Neural crest cell (in vitro differentiated cells): ENCODE measurements around the gene CUX1. TPM values are rescaled to one million over a fixed set of nuclear protein-coding genes. Genes with fewer than 3 reads are reported as not detected.
"Not testable (repeated sequence)": the region's sequence is repeated elsewhere in the genome, so short reads cannot be mapped to it uniquely, and the experiment has no call there.

Source experiments
- DNase-seq: peaks from one replicate; pipeline ENCODE4 v3.0.0; 2021; ENCODE audit warnings: low read depth, mixed read lengths, low spot score
- H3K27ac Mint-ChIP-seq: one replicate; pipeline ENCODE4 v1.8.0; 2021; ENCODE audit warnings: mild to moderate bottlenecking, mixed read lengths; ENCODE audit not compliant: unreplicated experiment
- H3K27me3 Mint-ChIP-seq: 2 replicates; pipeline ENCODE4 v1.8.0; 2021; ENCODE audit warnings: low read depth, mild to moderate bottlenecking, mixed read lengths
- H3K36me3 Mint-ChIP-seq: 2 replicates; pipeline ENCODE4 v1.8.0; 2021; ENCODE audit warnings: low read depth, mild to moderate bottlenecking, mixed read lengths
- H3K4me1 Mint-ChIP-seq: 2 replicates; pipeline ENCODE4 v1.8.0; 2021; ENCODE audit warnings: mixed read lengths
- H3K4me3 Mint-ChIP-seq: one replicate; pipeline ENCODE4 v1.8.0; 2021; ENCODE audit warnings: mild to moderate bottlenecking, mixed read lengths
- H3K9me3 Mint-ChIP-seq: 2 replicates; pipeline ENCODE4 v1.8.0; 2021; ENCODE audit warnings: mixed read lengths
- CTCF ChIP-seq: fragments of 200-600 bp; sonication (generic); conservative IDR thresholded peaks from 2 replicates; pipeline ENCODE4 v1.5.0; 2021; ENCODE audit warnings: antibody characterized with exemption, mild to moderate bottlenecking
- total RNA-seq: library from RNA; stranded (reverse); gene quantifications from 2 replicates; pipeline ENCODE4 v1.2.1, GENCODE V29; 2021

CUX1 gene
- total RNA-seq, 1 donor from 2014 or later: 60.0 TPM

- no peak for TF ChIP-seq CTCF
- DNase-seq: no peak
- H3K27me3 Mint-ChIP-seq: no peaks in the 10 kb centered on the region
- H3K9me3 Mint-ChIP-seq: no peaks in the 10 kb centered on the region
- no peak overlapping the region for H3K4me3 Mint-ChIP-seq
- peaks cover 4% of the 10 kb centered on the region for H3K36me3 Mint-ChIP-seq
- H3K27ac Mint-ChIP-seq: no peak overlapping the region
- no peaks in the 10 kb centered on the region for H3K4me1 Mint-ChIP-seq
Measured at GRCh38 chr7:102182016-102182415, 364.6 kb downstream of the CUX1 start.

GRCh38 chr7:102183848-102184247 is 366.4 kb downstream of the CUX1 start:
- H3K9me3 Mint-ChIP-seq, H3K27ac Mint-ChIP-seq, H3K36me3 Mint-ChIP-seq, DNase-seq, H3K27me3 Mint-ChIP-seq, H3K4me3 Mint-ChIP-seq, H3K4me1 Mint-ChIP-seq: not testable (repeated sequence)

GRCh38 chr7:102184303-102184702 is 366.9 kb downstream of the CUX1 start:
- no peak for DNase-seq
- Mint-ChIP-seq H3K4me3 (no peak overlapping the region), H3K9me3 (no peaks in the 10 kb centered on the region), H3K27ac (no peak overlapping the region), H3K27me3 (no peaks in the 10 kb centered on the region), H3K36me3 (peaks cover 2% of the 10 kb centered on the region), H3K4me1 (no peaks in the 10 kb centered on the region)
- TF ChIP-seq CTCF: no peak

- no peak for DNase-seq
- Mint-ChIP-seq H3K27me3 (no peaks in the 10 kb centered on the region), H3K4me1 (peaks cover 5% of the 10 kb centered on the region), H3K36me3 (peaks cover 3% of the 10 kb centered on the region), H3K27ac (no peak overlapping the region), H3K4me3 (no peak overlapping the region), H3K9me3 (no peaks in the 10 kb centered on the region)
- TF ChIP-seq CTCF: no peak
Measured at GRCh38 chr7:102185796-102186195, 368.4 kb downstream of the CUX1 start.

- Mint-ChIP-seq H3K36me3 (peaks cover 4% of the 10 kb centered on the region), H3K4me3 (no peak overlapping the region), H3K9me3 (no peaks in the 10 kb centered on the region), H3K27ac (no peak overlapping the region), H3K4me1 (peaks cover 7% of the 10 kb centered on the region), H3K27me3 (no peaks in the 10 kb centered on the region)
- no peak for DNase-seq
- TF ChIP-seq CTCF: no peak
Measured at GRCh38 chr7:102186306-102186705, 368.9 kb downstream of the CUX1 start.

- no peak overlapping the region for H3K27ac Mint-ChIP-seq
- no peaks in the 10 kb centered on the region for H3K27me3 Mint-ChIP-seq
- peaks cover 7% of the 10 kb centered on the region for H3K4me1 Mint-ChIP-seq
- peaks cover 3% of the 10 kb centered on the region for H3K36me3 Mint-ChIP-seq
- no peak for TF ChIP-seq CTCF
- H3K4me3 Mint-ChIP-seq: no peak overlapping the region
- H3K9me3 Mint-ChIP-seq: no peaks in the 10 kb centered on the region
- no peak for DNase-seq
Measured at GRCh38 chr7:102188746-102189145, 371.3 kb downstream of the CUX1 start.
